GM21390 (cell line): Measurements from ENCODE around the gene CDKN1A.

Source experiments
- ATAC-seq: cut with Tn5 transposase; IDR thresholded peaks from one replicate; pipeline ENCODE4 v1.9.1; 2021; ENCODE audit not compliant: unreplicated experiment

CDKN1A gene

DNA sequence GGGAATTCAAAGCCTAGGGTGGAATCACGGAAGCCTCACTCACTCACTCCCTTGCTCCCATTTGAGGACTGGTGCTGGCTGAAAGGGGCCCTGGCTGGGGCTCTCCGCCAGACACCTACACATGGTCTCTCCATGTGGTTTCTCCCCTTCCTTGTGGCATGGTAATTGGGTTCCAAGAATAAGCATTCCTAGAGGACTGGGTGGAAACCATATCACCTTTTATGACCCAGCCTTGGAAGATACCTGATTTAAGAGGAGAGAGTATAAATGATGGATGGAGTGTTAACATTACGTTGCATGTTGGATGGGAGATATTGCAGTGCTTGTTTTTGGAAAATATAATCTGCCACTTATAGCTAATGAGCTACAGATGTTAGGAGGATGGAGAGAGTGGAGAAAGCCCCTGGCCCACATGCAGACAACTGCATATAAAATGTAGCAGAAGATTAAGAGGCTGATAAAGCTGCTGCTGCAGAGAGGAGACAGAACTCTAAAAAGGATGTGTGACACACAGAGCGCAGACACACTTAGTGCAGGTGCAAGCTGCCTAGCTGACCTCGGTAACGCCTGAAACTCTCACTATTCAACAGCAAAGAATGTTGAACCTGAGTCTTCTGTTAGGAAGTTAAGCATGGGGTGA lies 23.3 kb upstream of the CDKN1A start:
- no peak for ATAC-seq

DNA sequence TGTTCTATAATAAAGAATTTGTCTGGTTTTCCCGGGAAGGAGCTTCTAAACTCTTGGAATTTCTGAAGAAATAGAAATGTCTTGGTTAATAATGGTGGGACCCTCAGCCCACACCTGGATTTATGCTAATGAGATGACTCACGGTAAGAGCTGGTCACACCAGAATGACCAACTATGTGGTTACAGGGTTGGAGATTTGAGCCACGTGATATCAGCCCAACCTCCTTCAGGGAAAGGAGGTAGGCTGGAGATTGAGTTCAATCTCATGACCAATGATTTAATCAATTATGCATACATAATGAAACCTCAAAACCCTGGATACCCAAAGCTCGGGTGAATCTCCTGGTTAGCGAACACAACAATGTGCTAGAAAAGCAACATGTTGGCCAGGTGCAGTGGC lies 22.1 kb upstream of the CDKN1A start:
- no peak for ATAC-seq

DNA sequence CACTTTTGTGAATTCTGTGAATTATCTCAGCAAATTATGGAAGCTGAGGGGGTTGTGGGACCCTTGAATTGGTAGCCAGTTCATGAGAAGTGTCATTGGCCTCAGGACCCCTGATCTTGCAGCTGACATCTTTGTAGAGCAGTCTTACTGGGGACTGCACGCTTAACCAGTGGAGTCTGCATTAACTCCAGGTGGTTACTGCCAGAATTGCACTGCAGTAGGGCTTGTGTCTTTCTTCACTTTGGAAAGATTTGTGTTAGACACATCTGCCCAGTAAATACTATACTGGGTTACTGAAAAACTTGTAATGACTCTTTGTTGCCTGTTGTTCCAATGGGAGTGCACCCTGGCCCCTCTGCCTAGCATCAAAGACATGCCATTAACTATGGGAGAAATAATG lies 21.2 kb upstream of the CDKN1A start:
- ATAC-seq: no peak

DNA sequence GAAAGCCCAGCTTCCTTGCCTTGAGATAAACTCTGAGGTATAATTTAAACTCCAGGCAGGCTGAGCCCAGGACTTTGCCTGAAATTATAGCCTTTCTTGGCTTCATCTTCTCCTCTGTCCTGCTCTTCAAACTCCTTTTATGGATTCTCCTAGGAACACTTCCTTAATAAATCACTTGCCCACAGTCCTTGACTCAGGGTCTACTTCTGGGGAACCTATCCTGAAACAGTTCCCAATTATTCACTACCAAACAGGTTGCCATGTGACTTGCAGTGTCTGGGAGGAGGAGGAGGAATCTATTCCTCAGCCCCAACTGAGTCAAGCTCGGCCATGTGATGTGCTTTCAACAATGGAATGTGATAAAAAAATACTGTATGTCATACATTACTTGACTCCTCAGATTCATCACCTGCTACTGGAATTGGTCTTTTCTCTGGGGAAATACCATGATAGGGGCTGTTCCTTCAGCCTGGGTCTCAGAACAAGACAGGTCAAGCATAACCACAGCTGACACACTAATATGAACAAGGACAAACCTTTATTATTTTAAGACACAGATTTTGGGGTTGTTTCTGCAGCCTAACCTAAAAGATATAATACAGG lies 20.5 kb upstream of the CDKN1A start:
- ATAC-seq: no peak

DNA sequence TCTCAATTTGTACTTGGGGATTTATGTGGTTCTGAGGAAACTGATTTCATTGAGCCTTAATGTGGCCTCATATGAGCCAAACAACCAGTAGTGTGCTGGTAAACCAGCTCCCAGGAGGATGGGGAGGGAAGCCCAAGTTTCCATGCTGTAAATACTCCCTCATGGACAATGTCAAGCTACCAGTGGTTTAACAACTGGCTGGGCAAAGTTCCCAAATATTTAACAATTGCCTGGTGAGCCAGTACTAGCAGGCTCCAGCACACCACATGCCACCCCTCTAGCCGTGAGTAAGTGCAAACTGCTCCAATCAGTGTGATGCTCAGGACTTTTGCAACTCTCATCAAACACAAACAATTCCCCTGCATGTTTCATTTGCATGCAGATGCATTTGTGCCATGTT lies 19.2 kb upstream of the CDKN1A start:
- no peak for ATAC-seq

DNA sequence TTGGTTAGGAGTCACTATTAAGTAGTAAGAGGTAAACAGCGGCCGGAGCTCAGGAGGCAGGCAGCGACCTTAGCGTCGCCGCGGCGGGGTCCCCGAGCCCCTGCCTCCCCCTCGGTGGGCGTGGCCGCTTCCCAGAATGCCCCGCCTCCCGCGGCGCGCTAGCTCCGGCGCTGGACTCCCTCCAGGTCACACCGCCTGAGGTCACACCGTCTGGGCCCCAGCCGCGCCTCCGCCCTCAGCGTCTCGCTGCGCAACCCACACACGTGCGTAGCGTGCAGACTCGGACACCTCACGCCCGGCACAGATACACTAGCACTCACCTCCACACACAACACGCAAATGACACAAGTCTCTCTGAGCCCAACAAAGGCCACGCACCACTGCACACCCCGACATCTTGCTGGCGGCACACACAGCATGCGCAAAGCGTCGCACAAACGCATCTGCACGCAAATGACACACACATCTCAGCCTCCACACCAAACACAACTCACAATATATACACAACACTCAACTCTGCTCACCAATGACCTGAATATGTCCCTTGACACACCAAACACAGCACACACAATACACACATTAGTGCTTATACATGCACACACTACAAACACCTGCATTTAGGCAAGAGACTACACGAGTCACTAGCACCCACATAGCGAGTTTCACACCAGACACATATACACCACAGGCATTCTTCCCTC lies 17.6 kb upstream of the CDKN1A start:
- ATAC-seq: no peak

DNA sequence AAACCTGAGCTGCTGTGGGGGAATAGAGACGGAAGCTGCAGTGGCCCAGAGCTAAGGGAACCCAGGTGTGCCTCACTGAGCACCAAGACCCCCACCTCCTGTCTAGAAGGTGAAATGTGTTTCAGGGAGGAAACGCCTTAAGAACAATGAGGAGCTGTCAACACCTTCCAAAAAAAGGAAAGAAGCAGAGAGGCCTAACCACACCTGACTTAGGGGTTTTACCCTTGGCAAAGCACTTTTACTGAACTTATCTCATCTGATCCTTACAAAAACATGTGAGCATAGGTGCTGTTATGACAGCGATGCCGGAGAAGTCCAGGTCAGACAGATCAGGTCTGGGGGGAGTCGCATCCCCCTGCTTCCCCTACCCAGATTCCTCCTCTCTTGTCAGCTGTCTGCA lies 16.1 kb upstream of the CDKN1A start:
- no peak for ATAC-seq

DNA sequence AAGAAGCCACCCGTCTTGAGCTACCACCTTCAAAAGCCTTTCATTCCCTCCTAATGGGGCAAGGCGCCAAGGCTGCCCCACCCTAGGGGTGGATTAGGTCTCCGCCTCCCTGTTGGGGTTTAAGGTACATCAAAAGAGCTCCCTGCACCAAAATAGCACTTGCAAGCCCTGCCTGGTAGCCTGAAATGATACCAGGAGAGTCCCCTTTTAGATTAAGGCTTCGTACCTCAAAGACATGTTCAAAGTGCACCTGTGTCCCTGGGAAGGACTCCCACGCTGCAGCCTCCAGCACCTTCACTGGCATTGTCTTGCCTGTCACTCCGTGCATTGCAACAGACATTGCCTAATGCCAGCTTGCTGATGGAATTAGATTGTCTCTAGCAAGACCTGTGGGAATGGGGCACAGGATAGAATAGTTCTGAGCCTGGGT lies 15.7 kb upstream of the CDKN1A start:
- no peak for ATAC-seq

DNA sequence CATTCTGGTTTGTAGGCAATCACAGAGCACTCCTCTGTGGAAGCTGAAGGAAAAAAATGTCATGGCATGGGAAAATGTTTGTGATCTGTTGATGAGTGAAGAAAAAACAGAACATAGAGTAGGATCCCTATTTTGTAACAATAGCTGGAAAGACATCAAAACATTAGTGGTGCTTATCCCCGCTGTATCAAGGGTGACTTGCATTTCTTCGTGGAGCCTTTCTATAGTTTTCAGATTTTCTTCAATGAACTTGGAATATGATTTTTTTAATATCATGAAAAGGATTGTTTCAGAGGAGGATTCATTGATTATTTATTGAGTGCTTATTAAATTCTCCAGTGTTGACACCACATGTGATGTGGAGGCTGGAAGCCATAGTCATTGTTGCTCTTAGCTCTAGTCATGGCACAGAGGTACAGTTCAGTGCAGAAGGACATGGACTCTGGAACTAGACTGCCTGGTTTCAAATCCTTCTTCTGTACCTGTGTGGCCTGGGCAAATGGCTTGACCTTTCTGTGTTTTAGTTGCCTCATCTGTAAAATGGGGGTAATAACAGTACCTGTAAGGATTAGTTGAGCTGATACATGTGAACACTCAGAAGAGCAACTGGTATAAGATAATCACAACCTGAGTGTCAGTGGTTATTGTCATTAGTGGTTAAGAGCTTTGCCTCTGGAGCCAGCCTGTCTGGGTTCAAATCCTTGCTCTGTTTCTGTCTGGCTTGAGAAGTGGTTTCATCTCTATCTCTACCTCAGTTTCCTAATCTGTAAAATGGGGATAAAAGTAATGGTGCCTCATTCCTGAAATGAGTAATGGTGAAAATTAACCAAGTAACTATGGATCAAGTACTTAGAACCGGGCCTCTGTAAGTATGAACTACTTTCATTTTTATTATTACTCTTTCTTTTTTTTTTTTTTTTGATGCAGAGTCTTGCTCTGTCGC lies 14.7 kb upstream of the CDKN1A start:
- ATAC-seq: no peak

DNA sequence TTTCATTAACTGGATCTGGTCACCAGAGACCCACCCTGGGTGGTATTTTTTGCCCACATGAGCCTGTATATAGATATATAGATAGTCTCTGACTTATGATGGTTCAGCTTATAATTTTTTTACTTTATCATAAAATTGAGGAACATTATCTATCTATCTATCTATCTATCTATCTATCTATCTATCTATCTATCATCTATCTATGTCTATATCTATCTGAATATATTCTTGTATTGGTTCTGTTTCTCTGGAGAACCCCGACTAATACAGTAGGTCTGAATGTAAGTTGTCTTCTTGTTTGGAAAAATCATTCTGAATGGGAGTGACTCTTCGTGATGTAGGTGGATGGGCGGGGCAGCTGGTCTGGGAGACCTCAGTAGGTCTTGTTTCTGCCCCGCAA lies 13.3 kb upstream of the CDKN1A start:
- no peak for ATAC-seq

DNA sequence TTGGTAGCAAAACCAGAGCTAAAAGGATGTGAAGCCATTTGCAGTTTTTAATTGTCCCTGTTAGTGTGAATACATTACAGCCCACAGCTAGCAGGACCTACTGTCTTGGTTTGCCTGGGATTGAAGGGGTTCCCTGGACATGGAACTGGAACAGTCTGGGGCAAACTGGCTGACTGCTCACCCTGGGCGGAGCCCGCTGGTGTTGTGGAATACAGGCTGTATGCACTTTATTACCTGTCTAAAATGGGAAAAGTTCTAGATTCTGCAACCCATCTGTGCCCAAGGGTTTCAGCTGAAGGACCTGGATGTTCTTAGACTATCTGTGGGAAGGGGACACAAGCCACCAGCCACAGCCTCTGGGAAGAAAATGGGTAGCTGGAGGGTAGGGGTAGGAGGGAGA lies 12.2 kb upstream of the CDKN1A start:
- ATAC-seq: no peak

DNA sequence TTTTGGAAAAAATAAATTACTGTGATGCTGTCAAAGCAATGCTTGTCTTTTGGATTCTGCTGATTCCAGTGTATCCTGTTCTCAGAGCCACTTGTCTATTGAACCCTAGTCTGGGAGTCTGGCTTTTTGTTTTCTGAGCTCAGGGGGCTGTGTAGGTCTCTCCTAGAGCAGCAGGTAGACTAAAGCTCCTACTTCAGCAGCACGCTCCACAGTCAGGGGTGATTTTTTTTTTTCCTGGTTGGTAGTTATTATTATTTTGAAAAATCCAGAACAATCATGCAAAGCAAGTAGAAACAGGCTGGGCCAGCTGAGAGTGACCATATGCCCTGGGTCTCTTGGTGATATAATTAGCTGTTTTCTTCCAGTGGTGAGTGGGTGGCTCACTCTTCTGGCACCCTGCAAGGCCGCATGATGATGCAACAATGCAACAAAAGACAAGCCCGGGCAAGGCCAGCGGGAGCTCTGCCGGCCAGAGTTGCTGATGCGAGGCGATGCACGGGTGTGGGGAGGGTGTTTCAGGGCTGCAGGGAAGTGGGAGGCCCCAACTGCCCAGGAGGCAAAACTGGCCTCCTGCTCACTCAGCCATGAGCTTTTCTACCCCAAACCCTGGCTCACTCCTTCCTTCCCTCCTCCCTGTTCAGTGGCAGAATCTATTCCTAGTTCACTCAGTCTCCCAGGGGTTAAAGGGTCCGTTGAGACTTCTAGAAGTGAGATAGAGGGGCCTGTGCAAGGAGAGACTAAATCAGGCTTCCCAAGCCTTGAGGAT lies 11.5 kb upstream of the CDKN1A start:
- peak; percentile 82 for ATAC-seq

DNA sequence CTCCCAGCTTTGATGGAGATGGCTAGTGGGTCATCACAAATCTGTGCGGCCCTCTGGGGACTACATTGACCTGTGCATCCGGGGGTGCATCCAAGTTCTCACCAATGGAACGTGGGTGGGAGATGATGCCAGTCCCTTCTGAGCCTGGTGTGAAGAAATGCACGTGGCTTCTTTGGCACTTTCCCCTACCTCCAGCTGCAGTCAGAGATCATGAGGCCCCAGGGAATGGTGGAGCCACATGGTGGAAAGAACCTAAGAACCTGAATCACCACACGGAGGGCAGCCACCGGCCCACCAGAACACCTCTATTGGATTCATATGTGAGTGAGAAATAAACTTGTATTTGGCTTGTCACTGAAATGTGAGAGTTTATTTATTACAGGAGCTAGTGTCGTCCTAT lies 9.9 kb upstream of the CDKN1A start:
- ATAC-seq: no peak

DNA sequence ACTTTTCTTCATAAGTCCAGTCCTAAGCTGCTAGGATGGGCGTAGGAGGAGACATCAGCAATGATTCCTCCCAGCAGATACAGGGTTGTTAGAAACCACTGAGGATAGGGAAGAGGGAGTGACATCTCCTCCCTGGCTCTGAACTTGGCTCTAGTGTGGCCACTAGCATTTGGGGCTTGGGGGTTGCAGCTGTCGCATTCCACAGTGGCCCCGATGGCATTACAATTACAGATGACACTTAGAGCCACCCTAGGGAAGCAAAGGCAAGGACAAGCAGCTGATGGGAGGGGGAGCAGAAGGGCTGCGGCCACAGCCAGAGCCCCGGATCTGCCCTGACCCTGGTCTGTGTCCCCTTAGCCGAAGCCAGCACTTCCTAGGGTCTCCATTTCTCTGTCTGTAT lies 9.5 kb upstream of the CDKN1A start:
- ATAC-seq: no peak

DNA sequence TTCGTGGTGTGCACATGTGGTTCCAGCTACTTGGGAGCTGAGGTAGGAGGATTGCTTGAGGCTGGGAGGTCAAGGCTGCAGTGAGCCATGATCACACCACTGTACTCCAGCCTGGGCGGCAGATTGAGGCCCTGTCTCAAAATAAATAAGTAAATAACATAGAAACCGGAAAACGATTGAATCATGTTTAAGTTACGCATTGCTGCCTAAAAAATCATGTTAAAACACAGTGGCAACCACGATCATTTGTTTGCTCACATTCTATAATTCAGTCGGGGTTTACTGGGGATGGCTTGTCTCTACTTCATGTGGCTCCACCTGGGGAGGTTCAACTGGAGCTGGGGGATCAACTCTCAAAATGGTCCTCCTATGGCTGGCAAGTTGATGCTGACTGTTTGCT lies 8.2 kb upstream of the CDKN1A start:
- no peak for ATAC-seq

DNA sequence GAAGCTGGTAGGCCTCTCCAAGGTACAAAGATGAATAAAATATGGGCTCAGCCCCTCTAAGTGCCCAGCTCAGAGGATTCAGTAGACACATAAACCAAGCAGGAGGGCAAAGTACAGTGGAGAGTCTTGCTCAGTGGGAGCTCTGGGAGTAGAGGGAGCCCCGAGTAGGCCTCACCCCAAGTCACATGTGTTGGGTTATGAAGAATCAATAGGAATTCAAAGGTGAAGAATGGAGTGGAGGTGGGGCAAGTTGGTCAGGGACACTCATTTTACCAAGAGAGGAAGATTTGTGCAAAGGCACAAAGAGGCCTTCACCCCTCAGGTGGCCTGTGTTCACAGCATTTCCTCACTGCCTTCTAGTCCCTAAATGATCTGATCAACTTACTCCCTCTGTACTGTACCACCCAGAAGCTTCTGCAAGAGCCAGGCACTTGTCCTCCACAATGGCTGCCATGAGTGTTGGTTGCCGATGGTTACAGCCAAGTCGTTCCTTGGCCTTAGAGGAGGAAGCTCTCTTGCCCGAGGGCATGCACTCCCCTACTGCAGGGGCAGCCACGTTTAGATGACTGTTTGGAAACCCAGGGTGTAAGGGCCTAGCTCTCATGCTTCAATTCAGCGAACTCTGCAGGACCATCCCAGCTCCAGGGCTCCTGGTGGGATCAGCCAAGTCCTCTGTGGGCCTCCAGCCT lies 6.7 kb upstream of the CDKN1A start:
- no peak for ATAC-seq

DNA sequence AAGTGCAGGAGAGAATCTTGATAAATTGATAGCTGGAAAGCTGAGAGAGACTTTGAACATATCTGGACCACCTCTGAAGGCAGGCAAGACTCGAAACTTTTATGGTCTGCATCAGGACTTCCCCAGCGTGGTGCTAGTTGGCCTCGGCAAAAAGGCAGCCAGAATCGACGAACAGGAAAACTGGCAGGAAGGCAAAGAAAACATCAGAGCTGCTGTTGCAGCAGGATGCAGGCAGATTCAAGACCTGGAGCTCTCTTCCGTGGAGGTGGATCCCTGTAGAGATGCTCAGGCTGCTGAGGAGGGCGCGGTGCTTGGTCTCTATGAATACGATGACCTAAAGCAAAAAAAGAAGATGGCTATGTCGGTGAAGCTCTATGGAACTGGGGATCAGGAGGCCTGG lies 4.6 kb upstream of the CDKN1A start:
- no peak for ATAC-seq

DNA sequence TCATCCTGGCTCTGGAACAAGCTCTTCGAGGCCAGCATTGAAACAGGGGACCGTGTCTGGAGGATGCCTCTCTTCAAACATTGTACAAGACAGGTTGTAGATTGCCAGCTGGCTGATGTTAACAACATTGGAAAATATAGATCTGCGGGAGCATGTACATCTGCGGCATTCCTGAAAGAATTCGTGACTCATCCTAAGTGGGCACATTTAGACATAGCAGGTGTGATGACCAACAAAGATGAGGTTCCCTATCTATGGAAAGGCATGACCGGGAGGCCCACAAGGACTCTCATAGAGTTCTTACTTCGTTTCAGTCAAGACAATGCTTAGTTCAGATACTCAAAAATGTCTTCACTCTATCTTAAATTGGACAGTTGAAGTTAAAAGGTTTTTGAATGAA lies 3.6 kb upstream of the CDKN1A start:
- ATAC-seq: no peak

DNA sequence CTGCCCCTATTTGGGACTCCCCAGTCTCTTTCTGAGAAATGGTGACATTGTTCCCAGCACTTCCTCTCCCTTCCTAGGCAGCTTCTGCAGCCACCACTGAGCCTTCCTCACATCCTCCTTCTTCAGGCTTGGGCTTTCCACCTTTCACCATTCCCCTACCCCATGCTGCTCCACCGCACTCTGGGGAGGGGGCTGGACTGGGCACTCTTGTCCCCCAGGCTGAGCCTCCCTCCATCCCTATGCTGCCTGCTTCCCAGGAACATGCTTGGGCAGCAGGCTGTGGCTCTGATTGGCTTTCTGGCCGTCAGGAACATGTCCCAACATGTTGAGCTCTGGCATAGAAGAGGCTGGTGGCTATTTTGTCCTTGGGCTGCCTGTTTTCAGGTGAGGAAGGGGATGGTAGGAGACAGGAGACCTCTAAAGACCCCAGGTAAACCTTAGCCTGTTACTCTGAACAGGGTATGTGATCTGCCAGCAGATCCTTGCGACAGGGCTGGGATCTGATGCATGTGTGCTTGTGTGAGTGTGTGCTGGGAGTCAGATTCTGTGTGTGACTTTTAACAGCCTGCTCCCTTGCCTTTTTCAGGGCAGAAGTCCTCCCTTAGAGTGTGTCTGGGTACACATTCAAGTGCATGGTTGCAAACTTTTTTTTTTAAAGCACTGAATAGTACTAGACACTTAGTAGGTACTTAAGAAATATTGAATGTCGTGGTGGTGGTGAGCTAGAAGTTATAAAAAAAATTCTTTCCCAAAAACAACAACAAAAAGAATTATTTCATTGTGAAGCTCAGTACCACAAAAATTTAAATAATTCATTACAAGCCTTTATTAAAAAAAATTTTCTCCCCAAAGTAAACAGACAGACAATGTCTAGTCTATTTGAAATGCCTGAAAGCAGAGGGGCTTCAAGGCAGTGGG lies 2.1 kb upstream of the CDKN1A start:
- no peak for ATAC-seq
